D341Med (cell line): ENCODE measurements around the gene PSMA4.
A peak's percentile ranks its signal among the peaks of the same experiment; 100 is the strongest.
"Not testable (repeated sequence)": the region's sequence is repeated elsewhere in the genome, so short reads cannot be mapped to it uniquely, and the experiment has no call there.

ENCODE experiments used
- DNase-seq: peaks from one replicate; pipeline ENCODE4 v3.0.0; 2012; ENCODE audit warnings: low spot score

PSMA4 gene

DNA sequence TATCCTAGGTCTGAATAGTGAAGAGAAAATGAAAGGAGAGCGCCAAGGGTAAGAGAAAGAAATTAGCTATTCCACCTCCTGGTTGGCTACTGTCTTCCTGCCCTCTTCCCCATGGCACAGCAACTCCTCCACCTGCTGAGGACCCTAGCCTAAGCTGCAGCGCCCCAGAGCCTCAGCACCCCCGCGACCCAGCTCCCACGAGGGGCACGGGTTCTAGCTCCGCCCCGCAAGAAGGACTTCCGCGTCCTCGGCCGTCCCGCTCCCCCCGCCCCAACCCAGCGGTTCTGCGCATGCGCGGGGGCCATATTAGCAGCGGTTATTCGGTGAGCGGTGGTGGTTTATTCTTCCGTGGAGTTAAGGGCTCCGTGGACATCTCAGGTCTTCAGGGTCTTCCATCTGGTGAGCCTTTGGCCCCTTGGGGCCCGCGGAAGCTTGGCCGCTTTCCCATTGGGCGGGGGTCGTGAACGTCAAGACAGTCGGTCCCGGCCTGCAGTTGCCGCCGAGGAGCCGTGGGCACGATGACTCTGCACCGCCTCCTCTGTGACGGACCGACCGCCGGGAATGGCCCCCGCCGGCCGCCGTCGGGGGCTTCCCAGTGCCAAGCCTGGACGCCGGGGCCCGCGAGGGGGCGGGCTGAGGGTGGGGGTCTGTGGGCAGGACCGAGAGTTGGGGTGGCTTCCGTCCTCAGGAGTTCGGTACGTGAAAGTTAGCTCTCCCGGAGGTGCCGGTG is at the start of gene PSMA4:
Gene PSMA4, plus strand, starts transcription at position 304 of the 730 bp plus-strand sequence. CDS start 1,484 bp downstream, outside the sequence.
- DNase-seq, result peak; percentile 99

DNA sequence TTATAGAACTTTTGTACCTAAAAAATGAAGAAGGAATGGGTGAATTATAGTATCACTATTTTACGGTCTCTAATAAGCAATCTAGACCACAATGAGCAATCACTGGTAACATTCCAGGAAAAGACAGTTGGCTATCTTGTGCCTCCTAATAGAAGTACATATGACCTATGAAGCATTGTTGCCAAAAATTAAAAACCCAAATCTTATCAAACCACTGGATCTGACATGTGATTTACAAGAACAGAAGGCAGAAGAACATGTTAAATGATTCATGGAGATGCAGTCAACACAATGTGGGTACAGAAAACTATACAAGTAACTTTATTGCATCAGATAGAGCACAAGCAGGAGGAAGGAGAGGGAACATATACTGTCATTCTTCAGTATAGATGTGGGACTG is 47.4 kb upstream of the PSMA4 start:
- no peak for DNase-seq

DNA sequence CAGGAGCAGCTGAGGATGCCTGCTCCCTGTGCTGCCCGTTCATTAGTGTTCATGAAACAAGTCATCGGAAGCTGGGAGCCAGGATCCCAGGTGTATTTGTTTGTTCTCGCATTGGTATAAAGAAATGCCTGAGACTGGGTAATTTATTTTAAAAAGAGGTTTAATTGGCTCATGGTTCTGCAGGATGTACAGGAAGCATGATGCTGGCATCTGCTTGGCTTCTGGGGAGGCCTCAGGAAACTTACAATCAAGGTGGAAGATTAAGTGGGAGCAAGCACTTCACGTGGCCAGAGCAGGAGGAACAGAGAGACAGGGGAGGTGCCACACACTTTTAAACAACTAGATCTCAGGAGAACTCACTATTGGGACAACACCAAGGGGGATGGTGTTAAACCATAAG is 38.4 kb upstream of the PSMA4 start:
- DNase-seq, result no peak

DNA sequence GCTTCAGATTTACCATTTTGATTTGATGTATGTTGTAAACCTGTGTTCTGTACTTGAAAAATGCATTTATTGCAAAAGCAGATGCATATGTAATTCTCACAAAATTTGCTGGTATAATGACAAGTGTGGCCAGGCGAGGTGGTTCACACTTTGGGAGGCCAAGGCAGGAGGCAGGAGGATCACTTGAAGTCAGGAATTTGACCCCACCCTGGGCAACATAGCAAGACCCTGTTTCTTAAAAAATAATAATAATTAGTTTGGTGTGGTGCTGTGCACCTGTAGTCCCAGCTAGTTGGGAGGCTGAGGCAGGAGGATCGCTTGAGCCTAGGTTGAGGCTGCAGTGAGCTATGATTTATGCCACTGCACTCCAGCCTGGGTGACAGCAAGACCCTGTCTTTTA is 37.6 kb upstream of the PSMA4 start:
- no peak for DNase-seq

DNA sequence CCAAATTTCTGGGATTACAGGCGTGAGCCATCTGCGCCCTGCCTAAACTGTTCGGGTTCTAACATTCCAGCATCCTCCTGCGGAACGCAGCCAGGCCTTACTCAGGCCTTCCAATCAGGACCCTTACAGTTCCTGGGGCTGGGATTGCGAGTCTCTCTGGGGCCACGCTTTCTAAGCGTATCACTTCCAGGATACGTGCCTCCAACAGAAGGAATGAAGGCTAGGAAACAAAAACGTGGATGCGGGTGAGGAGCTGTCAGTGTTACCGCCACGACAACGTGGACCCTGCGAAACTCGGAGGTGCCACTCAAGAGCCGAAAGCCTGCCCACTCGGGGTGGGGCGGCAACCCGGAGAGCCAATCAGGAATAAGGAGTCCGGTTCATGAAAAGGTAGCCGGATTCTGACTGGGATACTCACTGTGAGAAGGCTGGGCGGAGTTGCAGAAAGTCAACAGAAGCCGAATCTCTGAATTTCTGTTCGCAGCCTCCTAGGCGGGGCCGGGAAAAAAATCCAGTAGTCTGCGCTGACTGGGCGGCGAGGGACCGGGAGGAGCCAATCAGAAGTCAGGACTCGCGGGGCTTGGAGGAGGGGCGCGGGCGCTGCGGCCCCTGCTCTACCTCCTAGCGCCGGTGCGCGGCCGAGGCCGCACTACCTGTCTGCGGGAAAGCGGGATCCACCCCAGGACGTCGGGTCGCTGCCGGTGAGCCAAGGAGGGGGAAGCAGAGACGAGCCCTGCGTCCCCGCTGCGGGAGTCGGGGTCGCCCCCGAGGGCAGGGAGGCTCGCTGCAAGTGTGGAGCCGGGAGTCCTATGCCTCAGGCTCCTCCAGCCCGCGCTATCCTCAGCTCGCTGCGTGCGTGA is 33.0 kb upstream of the PSMA4 start, which contains the start of gene HYKK:
Gene HYKK, plus strand, starts transcription at position 607 of the 860 bp plus-strand sequence. CDS start 5,512 bp downstream, outside the sequence.
- peak; percentile 97 for DNase-seq

DNA sequence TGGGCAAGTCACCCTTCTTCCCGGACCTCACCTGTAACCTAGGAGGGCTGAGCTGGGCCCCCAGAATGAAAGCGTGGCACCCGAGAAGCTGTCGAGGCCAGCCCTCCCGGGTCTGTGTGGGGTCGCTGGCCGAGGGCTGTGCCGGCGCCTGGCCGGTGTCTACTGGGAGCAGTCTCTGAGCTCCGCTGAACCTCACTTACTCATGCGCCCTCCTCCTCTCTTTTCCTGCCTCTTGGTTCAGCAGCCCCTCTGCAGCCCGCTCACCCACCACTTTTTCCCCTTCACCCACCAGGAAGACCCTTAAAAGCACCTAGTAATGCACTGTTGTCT is 32.4 kb upstream of the PSMA4 start:
- DNase-seq, result no peak

DNA sequence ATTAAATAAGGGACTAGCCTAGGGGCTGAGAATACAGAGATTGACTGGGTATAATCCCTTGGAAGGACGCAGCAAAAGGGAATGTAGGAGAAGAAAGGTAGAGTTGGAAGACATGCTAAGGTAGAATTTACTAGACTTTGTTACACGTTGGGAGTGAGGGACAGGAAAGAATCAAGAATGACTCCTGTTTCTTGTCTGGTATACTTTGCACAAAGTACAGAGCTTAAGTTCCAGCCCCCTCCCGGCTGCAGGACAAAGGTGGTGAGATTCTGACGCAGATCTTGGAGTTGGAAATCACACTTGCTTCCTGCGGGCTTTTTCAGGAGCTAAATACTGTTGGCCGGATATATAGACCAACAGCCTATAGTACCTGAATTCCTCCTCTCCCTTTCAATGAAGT is 32.0 kb upstream of the PSMA4 start:
- no peak for DNase-seq

DNA sequence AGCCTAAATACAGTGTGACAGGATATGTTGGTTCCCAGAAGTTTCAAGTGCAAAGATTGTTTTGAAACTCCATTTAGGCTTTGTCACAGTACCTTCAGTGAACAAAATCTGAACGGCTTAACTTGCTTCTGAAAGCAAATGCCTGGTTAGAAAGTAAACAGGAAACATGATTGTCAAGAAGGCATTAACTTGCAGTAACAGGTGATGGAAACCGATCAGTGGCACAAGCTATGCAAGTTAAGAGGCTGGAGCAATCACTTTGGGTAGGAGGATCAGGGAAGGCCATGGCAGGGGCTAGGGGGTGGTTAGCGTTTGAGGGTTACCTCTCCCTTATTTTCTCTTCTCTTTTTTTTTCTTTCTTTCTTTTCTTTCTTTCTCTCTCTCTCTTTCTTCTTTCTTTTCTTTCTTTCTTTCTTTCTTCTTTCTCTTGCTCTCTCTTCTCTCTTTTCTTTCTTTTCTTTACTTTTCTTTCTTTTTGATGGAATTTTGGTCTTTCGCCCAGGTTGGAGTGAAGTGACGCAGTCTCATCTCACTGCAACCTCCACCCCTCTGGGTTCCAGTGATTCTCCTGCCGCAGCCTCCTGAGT is 30.4 kb upstream of the PSMA4 start:
- no peak for DNase-seq

DNA sequence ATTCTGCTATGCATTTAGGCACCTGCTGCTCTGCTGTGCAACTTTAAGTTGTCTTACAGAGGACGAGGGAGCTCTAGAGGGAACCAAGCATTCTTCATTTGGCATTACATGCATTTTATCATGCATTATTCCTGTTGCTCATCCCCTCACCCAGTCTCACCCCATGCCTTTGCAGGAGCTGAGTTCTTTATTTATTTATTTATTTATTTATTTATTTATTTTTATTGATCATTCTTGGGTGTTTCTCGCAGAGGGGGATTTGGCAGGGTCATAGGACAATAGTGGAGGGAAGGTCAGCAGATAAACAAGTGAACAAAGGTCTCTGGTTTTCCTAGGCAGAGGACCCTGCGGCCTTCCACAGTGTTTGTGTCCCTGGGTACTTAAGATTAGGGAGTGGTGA is 20.2 kb upstream of the PSMA4 start:
- not testable (repeated sequence) for DNase-seq

DNA sequence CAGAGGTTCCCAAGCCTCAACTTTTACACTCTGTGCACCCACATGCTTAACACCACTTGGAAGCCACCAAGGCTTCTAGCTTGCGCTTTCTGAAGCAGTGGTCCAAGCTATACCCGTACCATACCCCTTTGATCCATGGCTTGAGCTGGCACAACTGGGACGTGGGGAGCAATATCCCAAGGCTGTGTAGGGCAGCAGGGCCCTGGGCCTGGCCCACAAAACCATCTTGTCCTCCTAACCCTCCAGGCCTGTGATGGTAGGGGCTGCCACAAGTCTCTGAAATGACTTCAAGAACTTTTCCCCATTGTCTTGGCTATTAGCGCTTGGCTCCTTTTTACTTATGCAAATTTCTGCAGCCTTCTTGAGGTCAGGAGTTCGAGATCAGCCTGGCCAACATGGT is 16.0 kb upstream of the PSMA4 start:
- DNase-seq, result no peak

DNA sequence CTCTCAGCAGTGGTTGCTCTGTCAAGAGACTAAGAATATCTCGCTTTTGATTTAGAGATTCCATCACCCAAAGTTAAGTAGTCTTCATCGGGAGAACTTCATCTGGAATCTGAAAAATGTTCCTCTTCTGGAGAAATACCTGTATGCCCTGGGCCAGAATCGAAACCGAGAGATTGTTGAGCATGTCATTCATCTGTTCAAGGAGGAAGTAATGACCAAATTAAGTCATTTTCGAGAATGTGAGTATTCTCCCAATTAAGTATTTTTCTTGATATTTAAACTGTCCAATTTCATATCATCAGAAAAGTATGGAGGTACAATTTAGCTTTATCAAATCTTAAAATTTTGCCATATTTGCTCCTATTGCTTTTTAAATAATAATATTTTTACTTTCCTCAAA is 12.9 kb upstream of the PSMA4 start:
- no peak for DNase-seq

DNA sequence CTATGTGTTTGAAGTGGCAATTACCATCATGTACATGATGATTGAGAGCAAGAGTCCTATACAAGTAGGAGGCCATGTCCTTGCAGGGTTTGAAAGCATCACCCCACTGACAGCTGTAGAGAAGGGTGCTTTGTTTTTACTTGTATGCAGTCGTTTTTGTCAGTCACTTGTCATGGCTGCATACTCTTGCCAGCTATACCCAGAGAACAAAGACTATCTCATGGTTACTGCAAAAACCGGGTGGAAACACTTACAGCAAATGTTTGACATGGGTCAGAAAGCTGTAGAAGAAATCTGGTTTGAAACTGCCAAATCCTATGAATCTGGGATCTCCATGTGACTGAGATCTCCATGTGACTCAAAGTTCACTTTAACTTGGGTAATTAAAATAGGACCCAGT is 6.9 kb upstream of the PSMA4 start:
- DNase-seq, result no peak

DNA sequence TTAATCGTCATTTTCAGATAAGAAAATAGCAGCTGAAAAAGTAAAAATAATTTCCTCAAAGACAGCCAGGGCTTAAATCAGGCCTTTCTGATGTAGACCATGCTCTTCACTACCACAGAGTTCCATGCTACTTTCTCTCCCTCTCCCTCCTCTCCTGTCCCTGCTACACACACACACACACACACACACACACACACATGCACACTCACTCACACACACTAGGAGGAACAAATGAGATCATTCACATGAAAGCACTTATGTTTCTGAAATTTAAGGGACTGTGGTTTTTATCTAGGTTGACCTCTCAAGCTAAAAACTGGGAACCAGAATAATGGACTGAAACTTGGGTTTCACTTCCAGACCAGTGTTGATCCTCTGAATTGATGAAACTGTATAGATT is 4.1 kb upstream of the PSMA4 start:
- no peak for DNase-seq

DNA sequence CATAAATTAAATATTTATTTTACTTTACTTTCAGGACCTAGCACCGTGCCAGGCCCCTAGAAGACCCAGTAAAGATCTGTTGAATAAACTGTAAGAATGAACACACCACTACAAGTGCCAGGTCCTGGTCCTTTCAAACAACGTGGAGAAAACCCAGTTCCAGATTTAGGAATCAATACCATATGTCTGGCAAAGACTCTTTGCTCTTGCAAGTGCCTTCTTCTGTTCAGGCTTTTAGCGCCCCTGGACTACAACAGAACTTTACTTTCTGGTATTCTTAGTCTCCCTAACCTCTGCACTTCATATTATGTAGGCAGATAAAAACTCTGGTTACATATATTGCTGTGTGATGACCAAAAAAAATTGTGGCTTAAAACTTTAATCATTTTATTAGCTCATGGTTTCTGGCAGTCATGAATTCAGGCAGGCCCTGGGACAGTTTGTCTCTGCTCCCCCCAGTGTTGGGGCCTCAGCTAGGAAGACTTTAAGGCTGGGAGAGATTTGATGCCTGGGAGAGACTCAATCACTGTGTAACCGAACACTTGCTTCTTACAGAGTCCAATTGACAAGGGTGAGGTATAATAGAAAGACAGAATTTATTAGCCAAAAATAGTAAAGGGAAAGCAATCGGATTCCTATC is 2.9 kb upstream of the PSMA4 start:
- DNase-seq, result no peak

DNA sequence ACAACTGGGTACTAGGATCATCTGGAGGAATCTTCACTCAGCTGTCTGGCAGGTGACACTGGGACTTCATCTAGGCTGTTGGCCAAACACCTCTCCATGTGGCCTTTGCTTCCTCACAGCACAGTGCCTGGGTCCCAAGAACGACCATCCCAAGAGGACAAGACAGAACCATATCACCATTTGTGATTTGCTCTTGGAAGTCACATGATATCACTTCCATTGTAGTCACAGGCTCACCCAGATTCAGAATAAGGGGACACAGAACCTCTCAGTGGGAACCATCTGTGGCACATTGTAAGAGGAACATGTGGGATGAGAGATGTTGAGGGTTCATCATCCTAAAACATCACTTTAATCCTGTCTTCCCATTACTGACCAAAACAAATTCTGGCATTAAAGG is 1.9 kb upstream of the PSMA4 start:
- DNase-seq, result no peak

DNA sequence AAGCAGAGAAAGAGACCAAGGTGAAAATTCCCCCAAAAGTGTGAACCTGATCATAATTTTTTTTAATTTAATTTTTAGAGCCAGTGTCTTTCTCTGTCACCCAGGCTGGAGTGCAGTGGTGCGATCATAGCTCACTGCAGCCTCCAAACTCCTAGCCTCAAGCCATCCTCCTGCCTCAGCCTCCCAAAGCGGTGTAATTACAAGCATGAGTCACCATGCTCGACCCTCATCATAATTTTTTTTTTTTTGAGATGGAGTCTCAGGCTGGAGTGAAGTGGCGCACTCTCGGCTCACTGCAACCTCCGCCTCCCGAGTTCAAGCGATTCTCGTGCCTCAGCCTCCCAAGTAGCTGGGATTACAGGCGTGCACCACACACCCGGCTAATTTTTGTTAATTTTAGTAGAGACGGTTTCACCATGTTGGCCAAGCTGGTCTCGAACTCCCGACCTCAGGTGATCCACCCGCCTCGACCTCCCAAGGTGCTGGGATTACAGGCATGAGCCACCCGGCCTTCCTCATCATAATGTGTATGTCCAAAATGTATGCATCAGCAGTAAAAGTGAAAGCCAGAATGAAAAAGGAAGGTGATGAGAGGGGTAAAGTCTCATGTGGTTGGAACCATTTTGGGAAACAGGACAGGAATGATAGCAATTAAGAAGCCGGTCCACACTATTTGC is 642 bp upstream of the PSMA4 start:
- DNase-seq, result not testable (repeated sequence)

DNA sequence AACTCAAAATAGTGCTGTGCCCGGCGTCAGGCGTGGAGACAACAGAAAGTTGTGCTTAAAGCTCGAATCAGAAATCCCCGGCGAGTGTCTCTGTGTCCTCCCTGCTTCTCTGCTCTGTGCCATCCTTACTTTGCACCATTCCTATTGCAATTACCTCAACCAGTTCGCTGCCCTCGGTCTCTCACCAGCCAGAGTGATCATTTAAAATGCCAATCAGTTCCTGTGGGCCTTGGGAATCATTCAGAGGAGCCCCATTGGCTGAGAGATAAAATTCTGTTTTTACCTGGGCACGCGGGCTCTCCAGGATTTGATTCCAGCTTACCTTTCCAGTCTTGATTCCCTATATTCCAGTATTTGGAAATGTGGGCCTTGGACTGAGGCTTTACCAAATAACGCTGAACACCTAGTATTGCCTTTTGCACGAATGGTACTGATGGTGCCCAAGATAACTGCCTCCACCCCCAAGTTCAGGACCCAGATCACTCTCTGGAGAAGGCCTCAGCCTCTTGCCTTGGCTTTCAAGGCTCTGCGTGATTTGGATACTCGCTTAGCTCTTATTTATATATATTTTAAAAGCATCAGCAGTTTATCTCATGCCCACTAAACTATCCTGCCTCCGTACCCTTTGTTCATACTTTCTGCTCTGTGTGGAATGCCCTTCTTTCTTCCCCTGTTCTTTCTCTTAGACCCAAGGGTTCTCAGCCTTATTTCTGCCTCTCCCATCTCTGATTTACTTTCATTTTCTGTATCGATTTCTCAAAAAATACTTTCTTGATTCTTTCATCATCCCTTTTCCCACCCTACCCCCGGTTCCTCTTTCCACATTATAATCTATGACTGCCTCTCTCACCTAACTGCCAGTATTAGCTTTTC is 863 bp downstream of the PSMA4 start:
- DNase-seq, result no peak

DNA sequence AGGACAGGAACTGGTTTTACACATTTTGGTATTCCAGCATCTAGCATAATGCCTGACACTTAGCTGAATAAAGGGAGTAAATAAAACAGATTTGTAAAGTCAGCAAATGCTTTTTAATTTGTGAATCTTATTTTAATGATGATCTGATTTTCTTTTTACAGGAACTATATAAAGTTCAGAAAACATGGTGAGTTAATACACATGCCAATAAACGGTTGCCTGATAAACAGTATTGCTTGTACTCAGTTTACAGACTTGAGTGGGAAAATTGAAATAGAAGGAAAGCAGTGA is 1.4 kb downstream of the PSMA4 start:
- DNase-seq, result no peak

DNA sequence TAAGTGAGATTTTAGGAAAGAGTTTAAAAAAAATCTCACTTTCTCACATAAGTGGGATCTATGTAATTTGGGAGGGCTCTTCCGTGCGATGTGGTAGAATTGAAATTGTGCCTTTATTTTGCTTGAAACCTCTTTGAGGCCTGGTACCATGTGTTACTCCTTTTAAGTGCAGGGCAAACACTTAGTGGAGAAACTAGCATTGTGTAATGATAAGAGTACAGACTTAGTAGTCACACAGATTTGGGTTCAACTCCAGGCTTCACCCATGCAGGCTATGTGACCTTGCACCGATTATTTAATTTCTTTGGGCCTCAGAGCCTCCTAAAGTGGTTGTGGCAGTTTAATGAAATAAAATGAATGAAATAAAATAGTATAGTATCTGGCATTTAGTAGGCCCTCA is 2.4 kb downstream of the PSMA4 start:
- no peak for DNase-seq

DNA sequence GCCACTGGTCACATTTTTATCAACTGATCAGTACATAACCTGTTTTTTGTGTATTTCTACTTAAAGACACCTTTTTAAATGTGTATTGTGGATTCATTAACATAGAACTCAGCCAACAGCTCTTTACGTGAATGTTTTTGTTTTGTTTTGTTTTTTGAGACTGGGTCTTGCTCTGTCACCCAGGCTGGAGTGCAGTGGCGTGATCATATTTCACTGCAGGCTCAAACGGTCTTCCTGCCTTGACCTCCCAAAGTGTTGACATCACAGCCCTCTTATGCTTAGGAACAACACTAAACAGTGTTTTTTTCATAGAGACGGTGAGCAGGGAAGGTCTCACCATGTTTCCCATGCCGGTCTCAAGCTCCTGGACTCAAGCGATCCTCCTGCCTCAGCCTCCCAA is 9.9 kb downstream of the PSMA4 start:
- no peak for DNase-seq

DNA sequence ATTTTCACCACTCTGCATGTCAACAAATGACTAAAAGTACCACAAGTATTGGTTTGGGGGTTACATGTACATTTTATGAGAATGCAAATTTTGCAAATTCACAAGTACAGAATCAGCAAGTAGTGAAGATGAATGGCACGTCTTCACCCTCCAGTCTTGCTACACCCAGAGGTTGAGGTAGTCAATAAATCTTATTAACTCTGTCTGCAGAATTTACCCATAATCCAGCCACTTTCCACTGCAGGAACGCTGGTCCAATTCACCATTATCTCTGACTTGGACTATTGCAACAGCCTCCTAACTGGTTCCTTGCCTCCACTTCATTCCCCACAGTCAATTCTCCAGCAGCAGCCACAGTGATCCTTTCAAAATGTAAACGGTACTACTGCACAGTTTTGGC is 10.6 kb downstream of the PSMA4 start:
- no peak for DNase-seq
